GM08714 (cell line): Measurements from ENCODE around the gene INTS2.
"Not testable (repeated sequence)": the region's sequence is repeated elsewhere in the genome, so short reads cannot be mapped to it uniquely, and the experiment has no call there.

Source experiments
- H3K4me3 ChIP-seq: fragments of 200-500 bp; sonication (Bioruptor generic); 2 replicates; pipeline ENCODE4 v1.5.1; 2014; ENCODE audit warnings: mild to moderate bottlenecking, low read length, inconsistent platforms
- ZNF274 ChIP-seq: IDR thresholded peaks from 2 replicates; pipeline ENCODE4 v1.6.1; 2012; ENCODE audit warnings: mild to moderate bottlenecking, low read depth, low read length

Gene INTS2

DNA sequence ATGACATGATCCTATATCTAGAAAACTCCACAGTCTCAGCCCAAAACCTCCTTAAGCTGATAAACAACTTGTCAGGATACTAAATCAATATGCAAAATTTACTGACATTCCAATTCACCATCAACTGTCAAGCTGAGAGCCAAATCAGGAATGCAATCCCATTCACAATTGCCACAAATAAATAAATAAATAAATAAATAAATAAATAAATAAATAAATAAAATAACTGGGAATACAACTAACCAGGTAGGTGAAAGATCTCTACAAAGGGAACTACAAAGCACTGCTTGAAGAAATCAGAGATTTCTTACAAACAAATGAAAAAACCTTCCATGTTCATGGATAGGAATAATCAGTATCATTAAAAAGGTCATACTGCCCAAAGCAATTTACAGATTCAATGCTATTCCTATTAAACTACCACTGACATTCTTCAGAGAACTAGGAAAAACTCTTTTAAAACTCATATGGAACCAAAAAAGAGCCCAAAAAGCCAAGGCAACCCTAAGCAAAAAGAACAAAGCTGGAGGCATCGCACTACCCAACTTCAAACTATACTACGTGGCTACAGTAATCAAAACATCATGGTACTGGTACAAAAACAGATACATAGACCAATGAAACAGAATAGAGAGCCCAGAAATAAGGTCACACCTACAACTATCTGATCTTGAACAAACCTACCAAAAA lies 102.2 kb downstream of the INTS2 start:
- no peak overlapping the region for H3K4me3 ChIP-seq
- TF ChIP-seq ZNF274, result no peak

DNA sequence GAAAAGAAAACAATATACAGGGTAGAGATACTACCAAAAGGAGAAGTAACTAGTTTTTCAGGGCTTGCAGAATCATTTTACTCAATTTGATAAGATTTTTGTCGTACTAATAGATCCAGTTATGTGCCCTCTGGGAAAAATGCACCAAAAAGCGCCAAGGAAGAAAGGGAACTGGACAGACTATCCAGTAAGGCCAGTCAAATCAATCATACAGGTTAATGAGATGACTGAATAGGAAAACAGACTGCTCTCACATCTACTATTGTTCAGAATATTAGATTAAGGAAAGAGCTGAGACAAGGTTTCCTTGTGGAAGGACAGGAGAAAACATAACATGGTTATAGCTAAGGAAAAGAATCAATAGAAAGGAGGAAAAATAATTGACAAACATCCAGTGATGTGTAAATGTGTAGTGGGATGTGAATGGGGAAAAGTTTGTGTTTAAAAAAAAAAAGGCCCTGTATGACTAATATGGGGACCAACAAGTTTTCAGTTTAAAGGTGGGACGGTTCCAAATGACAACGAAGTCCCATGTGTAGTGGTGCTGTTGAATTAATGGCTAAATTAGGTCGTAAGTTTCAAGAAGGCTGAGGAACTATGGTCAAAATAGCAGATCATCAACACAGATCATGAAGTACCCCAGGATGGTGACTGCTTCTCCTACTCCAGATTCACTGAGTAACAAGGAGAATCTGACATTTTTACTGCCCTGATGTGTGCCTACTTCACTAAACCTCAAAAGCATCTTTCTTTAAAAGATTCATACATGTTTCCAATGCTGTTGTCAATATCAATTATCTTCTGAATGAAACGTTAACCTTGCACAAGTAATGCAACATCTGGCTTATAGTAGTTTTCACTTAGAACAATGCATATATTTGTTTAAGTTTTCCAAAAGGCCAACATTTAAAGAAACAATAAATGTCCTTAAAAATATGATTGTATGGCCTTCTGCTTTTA lies 105.2 kb downstream of the INTS2 start:
- TF ChIP-seq ZNF274, result no peak
- no peak overlapping the region for H3K4me3 ChIP-seq

DNA sequence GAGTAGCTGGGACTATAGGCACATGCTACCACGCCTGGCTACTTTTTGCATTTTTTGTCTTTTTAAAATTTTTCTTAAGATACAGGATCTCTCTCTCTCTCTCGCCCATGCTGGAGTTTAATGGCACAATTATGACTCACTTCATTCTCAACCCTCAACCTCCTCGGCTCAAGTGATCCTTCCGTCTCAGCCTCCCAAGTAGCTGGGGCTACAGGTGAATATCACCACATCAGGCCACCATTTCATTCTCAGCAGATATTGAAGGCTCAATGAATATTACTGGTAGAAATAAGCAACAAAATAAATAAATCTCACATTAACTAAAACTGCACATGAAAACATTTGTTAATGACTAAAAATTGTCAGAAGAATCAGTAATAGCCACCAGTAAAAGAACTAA lies 106.1 kb downstream of the INTS2 start:
- no peak overlapping the region for H3K4me3 ChIP-seq

DNA sequence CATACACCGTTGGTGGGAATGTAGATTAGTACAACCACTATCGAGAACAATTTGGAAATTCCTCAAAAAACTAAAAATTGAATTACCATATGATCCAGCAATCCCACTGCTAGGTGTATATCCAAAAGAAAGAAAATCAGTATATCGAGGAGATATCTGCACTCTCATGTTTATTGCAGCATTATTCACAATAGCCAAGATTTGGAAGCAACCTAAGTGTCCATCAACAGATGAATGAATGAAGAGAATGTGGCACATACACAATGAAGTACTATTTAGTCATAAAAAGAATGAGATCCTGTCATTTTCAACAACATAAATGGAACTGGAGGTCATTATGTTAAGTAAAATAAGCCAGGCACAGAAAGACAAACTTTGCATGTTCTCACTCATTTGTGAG lies 108.5 kb downstream of the INTS2 start:
- not testable (repeated sequence) for H3K4me3 ChIP-seq

More for the DNA sequence above, 106.1 kb downstream of the INTS2 start:
- no peak for TF ChIP-seq ZNF274

DNA sequence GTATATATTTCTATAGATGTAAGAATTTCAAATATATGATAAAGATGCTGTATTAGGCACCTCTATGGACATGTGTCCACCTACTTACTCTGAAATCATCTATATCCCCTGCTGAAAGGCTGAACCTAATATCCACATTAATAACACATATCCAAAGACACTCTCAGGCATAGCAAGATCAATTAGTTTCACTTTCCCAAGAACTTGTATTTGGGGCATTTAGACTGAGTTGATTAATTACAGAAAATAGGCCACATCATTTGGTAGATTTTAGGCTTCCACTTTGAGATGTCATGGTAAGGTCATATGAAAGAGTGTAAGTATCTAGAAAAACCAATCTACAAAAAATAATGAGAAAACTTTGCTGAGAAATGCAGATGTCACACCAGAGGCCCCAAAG lies 109.6 kb downstream of the INTS2 start:
- TF ChIP-seq ZNF274, result no peak
- no peak overlapping the region for H3K4me3 ChIP-seq

DNA sequence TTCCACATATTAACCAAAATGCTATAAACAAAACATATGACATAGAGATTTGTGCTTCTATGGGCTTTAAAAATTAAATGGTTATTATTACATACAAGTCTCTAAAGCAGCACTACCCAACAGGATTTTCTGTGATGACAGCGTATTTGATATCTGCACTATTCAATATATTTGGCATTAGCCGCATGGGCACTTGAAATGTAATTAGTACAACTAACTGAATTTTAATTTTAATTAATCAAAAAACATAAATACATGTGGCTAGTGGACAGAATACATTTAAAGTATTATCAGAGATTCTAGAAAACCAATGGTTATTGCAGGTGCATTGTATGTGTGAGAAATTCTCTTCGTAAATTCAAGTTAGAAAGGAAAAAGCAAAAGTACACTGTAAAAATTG lies 110.3 kb downstream of the INTS2 start:
- no peak for TF ChIP-seq ZNF274
- H3K4me3 ChIP-seq, result no peak overlapping the region

DNA sequence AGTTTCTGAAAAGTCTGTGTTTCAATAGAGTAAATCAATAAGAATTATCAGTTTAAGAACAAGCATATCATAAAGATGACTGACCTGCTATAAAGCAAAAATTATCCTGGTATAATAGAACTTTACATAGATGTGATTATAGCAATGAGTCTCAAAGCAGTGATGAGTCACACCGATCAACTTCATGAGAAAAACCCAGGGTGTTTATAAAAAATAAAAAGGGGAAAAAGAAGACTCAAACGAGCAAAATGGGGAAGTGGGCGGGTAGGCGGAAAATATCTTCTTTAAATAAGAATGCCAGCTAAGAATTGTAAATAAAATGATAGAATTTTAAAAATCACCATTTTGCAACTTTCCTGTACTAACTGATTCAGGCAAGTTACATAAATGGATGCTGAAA lies 111.2 kb downstream of the INTS2 start:
- H3K4me3 ChIP-seq, result no peak overlapping the region
- TF ChIP-seq ZNF274, result no peak

DNA sequence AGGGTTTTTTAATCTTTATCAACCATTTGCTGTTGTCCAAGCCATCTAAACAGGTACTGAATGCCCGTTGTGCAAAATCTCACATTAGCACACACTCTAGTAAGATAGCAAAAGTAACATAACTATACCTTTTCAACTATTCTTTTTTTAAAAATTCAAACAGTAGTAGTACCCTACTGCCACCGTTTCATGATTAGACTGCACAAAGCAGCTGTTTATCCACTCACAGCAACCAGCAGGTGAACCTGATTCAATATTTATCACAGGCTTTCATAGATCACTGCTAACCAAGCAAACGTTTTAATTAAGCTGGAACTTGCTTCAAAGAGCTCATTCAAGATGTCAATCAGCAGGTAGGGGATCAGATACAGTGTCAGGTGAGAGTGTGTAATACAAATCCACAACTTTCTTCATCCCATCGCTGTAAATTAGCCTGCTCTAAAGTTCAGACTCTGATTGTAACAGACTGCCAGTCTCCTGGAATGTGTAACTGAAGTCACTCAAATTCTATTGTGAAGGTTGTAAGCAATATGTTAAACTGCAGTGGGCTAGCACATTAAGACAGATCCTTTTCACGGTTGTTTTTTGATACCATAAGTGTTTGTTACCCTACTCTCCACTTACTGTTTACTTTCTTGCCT lies 111.8 kb downstream of the INTS2 start:
- TF ChIP-seq ZNF274, result no peak
- no peak overlapping the region for H3K4me3 ChIP-seq
